Ramos (cell line): ENCODE measurements around the gene THEM5.

Experiments
- in situ Hi-C: fragments of 300-500 bp; cut with MboI; formaldehyde crosslinking; loops from one replicate; pipeline ENCODE4 v1.14.3; 2022; ENCODE audit warnings: low sequenced_read_pairs; ENCODE audit not compliant: unreplicated experiment

Gene THEM5

GRCh38 chr1:151825751-151826660 is 27.5 kb downstream of the THEM5 start:
- in situ Hi-C loops, result no loop called here

DNA sequence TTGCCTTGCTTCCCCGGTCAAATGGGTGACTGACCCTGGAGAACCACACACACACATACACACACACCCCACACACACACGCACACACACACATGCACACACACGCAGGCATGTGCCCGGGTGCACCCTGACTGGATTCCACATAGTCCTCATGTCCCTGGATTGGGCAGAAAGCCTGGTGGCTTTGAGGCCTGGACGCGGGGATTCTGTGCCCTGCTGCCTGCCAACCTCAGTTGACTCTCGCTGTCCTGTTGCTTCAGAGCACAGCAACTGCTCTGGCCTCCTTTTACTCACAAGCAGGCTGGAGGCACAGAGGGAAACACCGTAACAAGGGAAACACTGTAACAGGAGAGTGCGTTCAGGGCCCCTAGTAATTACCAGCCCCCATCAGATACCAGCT is 28.3 kb downstream of the THEM5 start:
- in situ Hi-C loops, result no loop called here

DNA sequence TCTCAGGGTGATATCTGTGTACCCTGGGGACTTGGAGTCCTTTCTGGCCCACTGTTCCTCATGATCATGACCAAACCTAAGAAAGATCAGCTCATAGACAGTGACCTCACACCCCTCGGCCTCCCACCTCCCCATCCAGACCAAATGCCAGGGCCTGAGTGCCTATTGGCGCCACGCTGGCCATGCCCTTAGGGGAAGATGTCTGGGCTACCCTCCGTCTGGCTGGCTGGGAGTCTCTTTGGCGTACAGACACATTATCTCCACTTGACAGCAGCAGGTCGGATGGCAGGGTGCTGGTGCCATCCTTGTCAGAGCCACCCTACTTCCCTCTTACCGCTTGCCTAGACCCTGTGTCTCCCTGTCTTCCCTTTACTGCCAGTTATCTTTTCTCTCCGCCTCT is 30.3 kb downstream of the THEM5 start:
- in situ Hi-C loops, result no loop called here

GRCh38 chr1:151822404-151822803 is 31.1 kb downstream of the THEM5 start:
- in situ Hi-C loops, result no loop called here

GRCh38 chr1:151820940-151821339 is 32.6 kb downstream of the THEM5 start:
- in situ Hi-C loops, result no loop called here

DNA sequence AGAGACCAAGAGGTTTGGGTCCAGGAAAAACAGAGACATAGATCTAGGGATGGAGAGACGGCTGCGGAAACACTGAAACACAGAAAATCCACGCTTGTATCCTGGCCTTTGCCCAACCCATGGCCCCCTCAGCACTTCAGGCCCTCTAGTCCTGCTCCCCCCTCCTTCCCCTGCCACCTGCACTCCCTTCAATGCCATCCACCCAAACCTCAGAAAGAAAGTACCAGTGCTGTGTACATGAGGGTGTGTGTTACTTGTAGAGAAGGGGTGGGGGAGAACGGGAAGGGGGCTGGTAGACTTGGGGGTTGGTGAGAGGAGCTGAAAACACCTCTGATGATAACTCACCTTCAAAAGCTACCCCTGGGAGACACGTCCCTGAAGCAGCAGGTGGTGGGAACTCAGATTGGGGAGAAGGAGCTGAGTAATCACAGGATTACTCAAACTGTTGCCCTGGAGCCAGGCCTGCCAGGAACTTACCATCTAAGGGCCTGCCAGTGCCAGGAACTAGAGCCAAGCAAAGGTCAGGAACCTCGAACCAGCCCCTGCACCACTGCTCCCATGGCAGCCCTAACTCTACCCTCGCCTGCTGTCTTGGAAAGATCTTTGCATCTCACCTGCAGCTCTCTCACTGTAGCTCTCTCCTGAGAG is 33.4 kb downstream of the THEM5 start:
- in situ Hi-C loops, result no loop called here

GRCh38 chr1:151819227-151819835 is 34.2 kb downstream of the THEM5 start:
- in situ Hi-C loops, result no loop called here

GRCh38 chr1:151817353-151817730 is 36.2 kb downstream of the THEM5 start:
- in situ Hi-C loops, result no loop called here

DNA sequence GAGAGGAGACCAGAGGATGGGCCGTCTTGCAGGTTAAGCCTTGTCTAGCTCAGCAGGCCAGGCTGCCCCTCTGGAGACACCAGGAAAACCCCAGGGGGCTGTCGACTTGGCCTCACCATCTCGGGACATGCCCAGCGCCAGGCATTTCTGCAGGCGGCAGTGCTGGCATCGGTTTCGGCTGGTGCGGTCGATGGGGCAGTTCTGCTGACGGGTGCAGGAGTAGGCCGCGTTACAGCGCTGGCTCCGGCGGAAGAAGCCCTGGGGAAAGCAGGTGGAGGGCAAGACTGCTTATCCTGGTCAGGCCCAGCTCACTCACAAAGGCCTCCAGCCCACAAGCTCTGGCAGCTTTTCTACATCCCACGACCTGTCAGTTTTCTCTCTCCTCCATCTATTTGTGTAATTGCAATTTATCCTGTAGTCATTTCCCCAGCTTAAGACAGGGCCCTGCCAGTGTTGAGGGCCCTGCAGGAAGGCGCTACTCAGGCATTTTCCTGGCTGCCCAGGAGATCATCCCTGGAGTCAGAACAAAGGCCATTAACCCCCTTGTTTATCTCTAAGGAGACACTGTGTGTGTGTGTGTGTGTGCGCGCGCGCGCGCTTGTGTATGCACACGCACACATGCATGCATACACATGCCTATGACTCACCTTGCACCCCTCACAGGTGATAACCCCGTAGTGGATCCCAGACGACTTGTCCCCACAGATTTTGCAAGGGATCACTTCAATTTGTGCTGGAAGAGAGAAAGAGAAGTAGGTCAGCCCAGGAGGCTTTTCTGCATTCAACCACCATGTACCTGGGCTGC is 36.8 kb downstream of the THEM5 start:
- in situ Hi-C loops, result no loop called here

DNA sequence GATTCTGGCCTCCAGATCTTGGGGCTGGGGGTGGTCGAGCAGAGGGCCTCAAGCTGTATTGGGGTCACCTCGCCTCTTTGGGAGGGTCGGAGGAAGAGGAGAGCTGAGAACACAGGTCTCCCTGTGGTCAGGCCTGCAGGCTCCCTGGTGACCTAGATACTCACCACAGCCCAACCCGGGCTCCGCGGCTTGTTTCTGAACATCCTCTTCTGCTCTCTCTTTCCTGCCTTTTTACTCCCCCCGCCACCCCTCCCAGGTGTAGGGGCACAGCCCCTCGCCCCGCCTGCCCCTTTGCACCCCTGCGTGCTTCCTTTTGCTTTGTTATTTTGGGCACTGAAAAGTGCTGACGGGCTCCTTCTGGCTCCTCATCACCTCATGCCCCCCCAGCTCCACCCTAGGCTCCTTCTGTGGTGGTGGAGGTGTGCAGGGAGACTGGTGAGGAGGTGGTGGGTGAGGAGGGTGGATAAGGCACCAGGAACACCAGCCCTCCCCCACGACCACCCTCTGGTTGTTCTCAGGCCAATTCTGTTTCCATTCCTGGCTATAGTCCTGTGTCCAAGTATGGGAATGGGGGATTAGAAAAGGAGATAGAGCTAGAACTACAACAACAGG is 37.7 kb downstream of the THEM5 start:
- in situ Hi-C loops, result no loop called here

DNA sequence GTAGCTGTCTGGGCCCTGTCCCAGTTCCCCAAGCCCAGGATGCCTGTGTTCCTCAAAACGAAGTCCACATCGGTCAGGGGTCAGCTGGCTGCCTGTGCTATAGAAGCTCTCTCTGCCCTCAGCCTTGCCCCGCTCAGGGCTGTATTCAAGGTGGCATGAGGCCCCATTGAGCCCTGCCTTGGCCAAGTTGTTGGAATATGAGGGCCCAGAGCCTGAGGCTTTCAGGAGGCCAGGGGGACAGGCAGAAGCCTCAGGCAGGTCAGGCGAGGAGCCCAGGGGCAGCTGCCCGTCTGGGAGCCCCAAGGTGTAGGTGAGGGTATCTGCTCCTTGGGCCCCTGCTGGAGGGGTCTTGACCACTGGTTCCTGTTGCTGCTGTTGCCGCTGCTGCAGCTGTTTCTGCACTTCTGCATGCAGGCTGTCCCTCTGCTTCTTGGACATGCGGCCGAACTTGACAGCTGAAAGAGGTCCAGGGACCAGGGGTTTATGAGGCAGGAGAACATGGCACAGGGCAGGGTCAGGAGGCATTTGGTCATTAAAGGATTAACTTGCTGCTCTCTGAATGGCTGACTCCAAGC is 38.5 kb downstream of the THEM5 start:
- in situ Hi-C loops, result no loop called here

GRCh38 chr1:151814426-151814825 is 39.1 kb downstream of the THEM5 start:
- in situ Hi-C loops, result no loop called here

GRCh38 chr1:151813271-151813977 is 40.1 kb downstream of the THEM5 start:
- in situ Hi-C loops, result no loop called here

GRCh38 chr1:151811181-151811580 is 42.3 kb downstream of the THEM5 start:
- in situ Hi-C loops, result no loop called here

- in situ Hi-C loops, result no loop called here
These were observed 43.4 kb downstream of the THEM5 start for GRCh38 chr1:151809985-151810556.

DNA sequence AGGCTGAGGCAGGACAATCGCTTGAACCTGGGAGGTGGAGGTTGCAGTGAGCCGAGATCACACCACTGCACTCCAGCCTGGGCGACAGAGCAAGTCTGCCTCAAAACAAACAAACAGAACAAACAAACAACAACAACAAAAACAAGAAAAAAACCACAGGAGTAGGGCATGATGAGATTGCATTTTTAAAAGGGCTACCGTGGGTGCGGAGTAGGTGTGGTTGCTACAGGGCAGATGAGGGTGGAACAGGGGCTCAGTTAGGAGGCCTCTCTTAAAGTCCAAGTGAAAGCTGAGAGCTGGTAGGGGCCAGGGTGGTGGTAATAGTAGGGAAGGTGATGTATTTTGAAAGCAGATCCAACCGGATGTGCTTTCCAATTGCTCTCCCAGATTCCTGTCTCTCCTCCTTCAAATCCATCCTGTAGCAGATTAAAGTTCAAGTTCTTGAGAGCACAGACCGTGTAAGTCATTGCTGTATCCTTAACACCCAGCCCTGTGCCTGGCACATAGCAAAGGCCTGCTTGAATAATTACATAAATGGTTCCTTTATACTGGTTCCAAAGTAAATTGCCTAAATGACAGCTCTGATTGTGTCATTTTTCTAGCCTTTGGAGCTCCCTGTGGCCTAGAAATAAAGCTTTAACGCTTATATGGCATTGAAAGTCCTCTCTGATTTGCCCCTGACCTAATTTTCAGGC is 44.1 kb downstream of the THEM5 start:
- in situ Hi-C loops, result no loop called here

DNA sequence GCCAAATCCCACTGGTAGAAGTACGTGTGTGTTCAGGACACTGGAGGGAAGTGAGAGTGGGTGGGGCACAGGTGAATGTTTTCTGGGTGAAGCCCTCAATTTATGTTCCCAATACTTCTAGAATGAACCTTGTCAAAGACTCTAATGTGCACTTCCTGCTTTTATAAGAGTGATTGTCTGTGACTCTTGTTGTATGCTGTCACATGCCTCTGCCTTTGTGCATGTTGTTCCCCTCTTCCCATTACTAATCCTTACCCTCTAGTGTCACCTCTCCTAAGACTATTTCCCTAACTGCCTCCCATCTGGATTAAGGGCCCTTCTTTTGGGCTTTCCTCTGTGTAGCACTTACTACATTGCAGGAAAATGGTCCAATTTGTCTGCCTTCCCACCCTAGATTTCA is 45.7 kb downstream of the THEM5 start:
- in situ Hi-C loops, result no loop called here

GRCh38 chr1:151807131-151807530 is 46.4 kb downstream of the THEM5 start:
- in situ Hi-C loops, result no loop called here
